NCI-H187 (cell line): ENCODE results near the gene RNF13.
"Not testable (repeated sequence)": the region's sequence is repeated elsewhere in the genome, so short reads cannot be mapped to it uniquely, and the experiment has no call there.

ENCODE experiments used
- DNase-seq, 2 experiments: peaks; one replicate each; lab custom pipeline; 2025; lab: John Stamatoyannopoulos, UW

The RNF13 gene

DNA sequence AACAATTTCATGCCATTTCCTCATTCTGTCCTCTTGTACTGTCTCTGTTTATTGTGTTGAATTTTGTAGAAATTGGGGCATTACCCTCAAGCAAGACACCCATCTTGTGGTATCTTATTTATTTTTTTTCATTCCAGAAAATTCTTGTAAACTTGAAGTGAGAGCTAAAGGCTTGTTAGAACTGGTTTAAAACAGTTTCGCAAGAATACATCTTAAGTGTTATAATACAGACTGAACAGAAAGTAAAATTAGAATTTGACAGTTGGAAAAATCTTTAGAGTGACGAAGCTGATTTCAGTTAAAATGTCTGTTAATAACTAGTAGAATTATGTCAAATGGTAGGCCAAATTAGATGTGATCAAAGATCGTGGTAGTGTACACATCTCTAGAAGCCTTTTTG is 26.9 kb downstream of the RNF13 start:
- no peak for DNase-seq

GRCh38 chr3:149843502-149843901 is 30.5 kb downstream of the RNF13 start:
- DNase-seq = no peak

DNA sequence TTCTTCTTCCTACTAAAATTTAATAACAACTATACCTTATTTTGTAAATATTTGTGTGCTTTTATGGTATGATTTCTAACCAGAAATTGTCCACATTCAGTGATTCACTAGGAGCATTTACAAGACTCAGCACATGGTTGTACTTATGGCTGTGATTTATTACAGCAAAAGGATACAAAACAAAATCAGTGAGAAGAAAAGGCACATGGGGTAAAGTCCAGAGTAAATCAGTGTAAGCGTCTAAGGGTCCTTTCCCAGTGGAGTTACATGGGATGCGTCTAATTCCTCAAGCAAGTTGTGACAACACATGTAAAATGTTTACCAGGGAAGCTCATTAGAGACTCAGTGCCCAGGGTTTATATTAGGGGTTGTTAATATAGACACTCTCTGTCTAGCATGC is 31.1 kb downstream of the RNF13 start:
- no peak for DNase-seq

GRCh38 chr3:149845570-149846244 is 32.7 kb downstream of the RNF13 start:
- no peak for DNase-seq

DNA sequence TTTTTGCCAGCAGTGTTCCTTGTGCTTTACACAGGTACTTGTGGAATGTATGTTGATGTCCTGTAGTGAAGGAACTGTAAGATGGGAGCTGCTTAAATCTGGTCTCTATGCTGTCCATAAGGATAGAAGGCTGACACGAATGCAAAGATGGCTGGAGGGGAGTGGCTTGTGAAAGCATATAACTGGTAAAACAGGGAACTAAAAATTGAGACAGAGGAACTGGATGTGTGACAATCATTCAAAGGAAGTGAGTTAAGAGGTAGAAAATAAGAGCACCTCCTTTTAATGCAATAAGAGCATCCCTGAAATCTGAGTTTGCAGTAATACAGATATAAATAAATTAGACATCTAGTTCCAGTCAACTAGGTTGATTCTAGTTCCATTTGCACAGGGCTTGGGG is 35.2 kb downstream of the RNF13 start:
- DNase-seq = no peak

- DNase-seq = no peak
Measured at GRCh38 chr3:149848688-149849087, 35.7 kb downstream of the RNF13 start.

- no peak for DNase-seq
Measured at GRCh38 chr3:149850787-149851584, 38.0 kb downstream of the RNF13 start.

GRCh38 chr3:149858911-149859310 is 45.9 kb downstream of the RNF13 start:
- no peak for DNase-seq

DNA sequence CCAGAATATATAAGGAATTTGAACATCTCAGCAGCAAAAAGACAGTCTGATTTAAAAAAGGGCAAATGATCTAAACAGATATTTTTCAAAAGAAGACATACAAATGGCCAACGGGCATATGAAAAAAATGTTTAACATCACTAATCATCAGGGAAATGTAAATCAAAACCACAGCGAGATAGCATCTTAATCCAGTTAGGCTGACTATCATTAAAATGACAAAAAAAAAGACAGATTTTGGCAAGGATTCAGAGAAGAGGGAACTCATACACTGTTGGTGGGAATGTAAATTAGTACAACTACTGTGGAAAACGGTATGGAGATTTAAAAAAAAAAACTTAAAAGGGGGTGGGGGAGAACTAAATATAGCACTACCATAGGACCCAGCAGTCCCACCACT is 47.9 kb downstream of the RNF13 start:
- no peak for DNase-seq

DNA sequence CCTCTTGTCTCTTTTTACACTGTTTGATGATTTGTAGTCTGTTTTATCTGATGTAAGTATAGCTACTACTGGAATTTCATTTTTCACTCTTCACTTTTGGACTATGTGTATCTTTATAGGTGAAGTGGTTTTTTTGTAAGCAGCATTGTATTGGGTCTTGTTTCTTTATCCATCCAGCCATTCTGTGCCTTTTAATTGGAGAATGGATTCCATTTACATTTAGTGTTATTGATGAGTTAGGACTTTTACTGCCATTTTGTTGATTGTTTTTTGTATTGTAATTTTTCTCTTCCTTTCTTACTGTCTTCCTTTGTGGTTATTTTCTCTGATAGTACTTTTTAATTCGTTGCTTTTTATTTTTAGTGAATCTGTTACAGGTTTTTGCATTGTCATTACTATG is 54.5 kb downstream of the RNF13 start:
- DNase-seq = no peak

- DNase-seq = no peak
Measured at GRCh38 chr3:149871855-149872254, 58.8 kb downstream of the RNF13 start.

DNA sequence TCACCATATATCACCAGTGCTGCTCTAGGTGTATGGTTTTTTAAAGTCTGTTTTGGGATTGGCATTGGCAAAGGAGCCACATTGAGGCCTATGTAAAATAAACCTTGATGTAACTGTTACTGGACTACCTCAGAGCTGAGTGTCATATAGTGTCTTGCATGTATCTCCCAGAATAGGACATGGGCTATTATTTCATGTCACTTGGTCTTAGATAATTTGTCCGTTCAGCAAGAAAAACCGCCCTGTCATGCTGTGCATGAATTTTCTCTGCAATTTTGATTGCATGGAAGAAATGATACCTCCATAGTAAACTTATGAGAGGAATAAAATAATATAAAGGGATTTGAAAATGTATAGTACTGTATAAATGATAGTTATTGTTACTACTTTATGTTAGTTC is 59.6 kb downstream of the RNF13 start:
- DNase-seq = no peak

- no peak for DNase-seq
Measured at GRCh38 chr3:149877668-149878067, 64.7 kb downstream of the RNF13 start.

- no peak for DNase-seq
Measured at GRCh38 chr3:149879872-149880271, 66.9 kb downstream of the RNF13 start.

GRCh38 chr3:149881879-149882278 is 68.9 kb downstream of the RNF13 start:
- DNase-seq = no peak

DNA sequence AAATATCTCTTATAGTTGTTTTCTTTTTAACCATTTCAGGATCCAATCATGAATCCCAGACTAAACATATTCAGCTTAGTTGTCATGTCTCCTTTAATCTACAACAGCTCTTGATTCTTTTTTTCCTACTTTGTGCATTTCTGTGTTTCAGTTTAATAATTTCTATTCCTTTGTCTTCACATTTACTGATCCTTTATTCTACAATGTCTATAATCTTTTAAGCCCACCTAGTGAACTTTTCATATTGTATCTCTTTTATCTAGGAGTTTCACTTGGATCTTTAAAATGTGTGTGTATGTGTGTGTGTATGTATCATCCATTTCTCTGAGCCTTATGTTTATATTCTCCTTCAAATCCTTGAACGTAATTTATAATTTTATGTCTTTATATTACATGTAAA is 70.1 kb downstream of the RNF13 start:
- no peak for DNase-seq

GRCh38 chr3:149883860-149884259 is 70.8 kb downstream of the RNF13 start:
- DNase-seq = not testable (repeated sequence)

GRCh38 chr3:149884848-149885247 is 71.8 kb downstream of the RNF13 start:
- DNase-seq = not testable (repeated sequence)

DNA sequence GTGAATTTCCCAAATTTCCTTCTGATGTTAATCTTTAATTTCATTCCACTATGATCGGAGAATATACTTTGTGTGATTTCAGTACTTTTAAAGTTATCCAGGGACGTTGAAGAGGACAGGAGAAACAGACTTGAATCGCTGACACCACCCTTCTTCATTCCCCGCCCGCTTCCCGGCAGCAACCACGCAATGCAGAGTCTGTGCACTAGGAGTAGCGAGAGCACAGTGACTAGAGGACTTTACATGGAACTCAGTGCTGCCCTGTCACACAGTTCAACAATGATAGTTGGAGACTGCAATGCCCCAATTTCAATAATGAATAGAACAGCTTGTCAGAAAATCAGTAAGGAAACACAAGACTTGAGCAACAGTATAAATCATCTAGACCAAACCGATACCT is 73.9 kb downstream of the RNF13 start:
- no peak for DNase-seq

DNA sequence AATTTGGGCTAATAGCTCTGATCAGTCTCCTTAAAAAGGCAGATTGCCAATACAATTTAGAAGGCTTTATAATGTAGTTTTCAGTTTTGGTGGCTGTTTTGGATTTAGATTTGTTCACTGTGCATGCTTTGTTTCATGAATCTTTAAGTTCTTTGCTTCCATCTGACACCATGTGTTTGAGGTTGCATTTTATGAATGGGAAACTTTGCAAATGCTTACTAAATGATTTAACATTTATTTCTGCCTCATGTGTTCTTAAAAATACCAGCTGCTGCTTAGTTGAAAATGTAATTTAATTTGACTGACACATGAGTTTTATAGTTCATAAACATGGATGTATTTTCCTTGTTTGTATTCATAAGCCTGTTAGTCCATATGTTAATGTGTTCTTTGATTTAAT is 78.6 kb downstream of the RNF13 start:
- no peak for DNase-seq

GRCh38 chr3:149892371-149892770 is 79.4 kb downstream of the RNF13 start:
- DNase-seq = no peak

GRCh38 chr3:149894205-149894604 is 81.2 kb downstream of the RNF13 start:
- DNase-seq = no peak

DNA sequence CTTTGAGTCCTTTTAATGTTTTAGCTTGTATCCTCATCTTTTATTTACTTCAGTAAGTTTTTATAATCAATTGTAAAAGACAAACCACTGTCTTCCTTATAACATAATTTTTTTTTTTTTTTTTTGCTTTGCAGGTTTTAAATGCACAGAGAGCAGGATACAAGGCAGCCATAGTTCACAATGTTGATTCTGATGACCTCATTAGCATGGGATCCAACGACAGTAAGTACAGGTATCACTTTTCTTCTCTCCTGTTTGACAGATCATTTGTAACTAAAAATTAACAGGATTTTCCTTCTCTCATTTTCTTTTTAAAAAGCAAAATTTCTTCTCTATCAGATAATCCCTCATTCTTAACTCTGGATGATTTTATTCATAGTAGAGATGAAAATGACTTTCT is 82.3 kb downstream of the RNF13 start:
- DNase-seq = no peak

GRCh38 chr3:149895769-149896168 is 82.8 kb downstream of the RNF13 start:
- no peak for DNase-seq
